ENCODE results near the gene CHRM3. TPM values are rescaled to one million over a fixed set of nuclear protein-coding genes. Genes with fewer than 3 reads are reported as not detected.

CHRM3 gene
- polyA plus RNA-seq, 2 of the 4 experiments (the other 2 are of a cell fraction) = 0.01 to 0.03 TPM

DNA sequence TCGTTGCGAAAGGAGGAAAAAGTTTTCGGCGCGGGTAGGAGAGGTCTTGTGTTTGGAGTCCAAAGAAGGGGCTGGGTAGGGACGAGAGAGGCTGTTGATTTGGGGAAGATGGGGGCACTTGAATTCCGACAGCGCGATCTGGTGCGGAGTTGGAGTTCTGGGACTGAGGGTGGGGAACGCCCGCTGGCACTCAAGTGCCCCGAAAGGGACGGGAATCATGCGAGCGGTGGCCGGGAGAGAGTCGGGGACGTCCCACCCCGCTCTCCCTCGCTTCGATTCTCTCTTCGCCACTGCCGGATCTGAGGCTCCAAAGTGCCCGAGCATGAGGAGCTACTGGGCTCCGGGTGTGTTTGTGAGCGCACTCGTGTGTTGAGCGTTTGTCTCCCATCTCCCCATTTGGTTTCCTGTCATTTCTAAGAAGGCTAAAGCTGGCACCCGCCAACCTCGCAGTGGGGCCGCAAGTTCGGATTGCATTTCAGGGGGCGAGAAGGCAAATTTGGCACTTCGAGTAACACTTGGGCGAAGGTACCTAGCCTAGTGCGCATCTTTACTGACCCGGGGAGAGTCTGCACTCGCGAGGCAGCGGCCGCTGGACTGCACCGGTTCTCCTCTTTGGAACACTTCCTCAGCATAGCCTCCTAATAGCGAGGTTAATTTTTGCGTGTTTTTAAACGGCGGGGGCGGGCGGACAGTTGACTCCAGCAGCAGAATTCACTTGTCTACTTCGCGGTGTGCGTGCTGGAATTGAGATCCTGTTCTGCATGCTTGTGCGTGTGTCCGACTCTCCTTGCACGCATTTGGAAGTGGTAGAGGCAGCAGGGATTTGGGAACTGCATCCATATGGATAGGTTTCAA, 1.2 kb downstream of the CHRM3 start (continued):
- TF ChIP-seq, protein P1, sequence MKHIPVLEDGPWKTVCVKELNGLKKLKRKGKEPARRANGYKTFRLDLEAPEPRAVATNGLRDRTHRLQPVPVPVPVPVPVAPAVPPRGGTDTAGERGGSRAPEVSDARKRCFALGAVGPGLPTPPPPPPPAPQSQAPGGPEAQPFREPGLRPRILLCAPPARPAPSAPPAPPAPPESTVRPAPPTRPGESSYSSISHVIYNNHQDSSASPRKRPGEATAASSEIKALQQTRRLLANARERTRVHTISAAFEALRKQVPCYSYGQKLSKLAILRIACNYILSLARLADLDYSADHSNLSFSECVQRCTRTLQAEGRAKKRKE (CRISPR knock-in tag; IDR thresholded peaks at IDR 0.05; ENCODE audit: low read depth) = no peak
- no peak for TF ChIP-seq CEBPB (IDR thresholded peaks at IDR 0.05)
- no peak for TF ChIP-seq CHD2 (IDR thresholded peaks at IDR 0.05; ENCODE audit: low read length, partially characterized antibody)
- no peak for TF ChIP-seq GATA3 (IDR thresholded peaks at IDR 0.05; ENCODE audit: borderline replicate concordance)
- TF ChIP-seq, protein P2, sequence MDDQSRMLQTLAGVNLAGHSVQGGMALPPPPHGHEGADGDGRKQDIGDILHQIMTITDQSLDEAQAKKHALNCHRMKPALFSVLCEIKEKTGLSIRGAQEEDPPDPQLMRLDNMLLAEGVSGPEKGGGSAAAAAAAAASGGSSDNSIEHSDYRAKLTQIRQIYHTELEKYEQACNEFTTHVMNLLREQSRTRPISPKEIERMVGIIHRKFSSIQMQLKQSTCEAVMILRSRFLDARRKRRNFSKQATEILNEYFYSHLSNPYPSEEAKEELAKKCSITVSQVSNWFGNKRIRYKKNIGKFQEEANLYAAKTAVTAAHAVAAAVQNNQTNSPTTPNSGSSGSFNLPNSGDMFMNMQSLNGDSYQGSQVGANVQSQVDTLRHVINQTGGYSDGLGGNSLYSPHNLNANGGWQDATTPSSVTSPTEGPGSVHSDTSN (IDR thresholded peaks at IDR 0.05) = no peak
- TF ChIP-seq CBX8 (IDR thresholded peaks at IDR 0.05) = no peak

DNA sequence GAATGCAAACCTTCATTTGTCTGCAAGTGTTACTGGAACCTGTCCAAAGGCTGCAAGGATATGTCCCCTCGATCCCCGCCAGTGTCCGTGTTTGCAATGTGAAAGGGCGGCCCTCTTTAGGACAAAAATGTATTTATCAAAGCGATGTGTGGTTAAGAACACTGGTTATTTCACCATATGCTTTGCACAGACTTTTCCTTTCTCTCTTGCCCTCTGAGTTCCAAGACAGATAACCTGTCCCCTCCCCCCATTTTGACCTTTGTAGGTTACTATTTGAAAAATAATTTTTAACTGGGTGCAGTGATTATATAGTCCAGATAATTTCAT, 1.8 kb downstream of the CHRM3 start:
- POLR2A ChIA-PET = no interaction called here
- TF ChIP-seq RCOR1 (IDR thresholded peaks at IDR 0.05; ENCODE audit: low read depth, low read length) (no peak), MAZ (IDR thresholded peaks at IDR 0.05; ENCODE audit: borderline replicate concordance, low read depth, low read length) (no peak), KDM5A (IDR thresholded peaks at IDR 0.05) (no peak), SMC3 (IDR thresholded peaks at IDR 0.05) (no peak)
- TF ChIP-seq, protein P3, sequence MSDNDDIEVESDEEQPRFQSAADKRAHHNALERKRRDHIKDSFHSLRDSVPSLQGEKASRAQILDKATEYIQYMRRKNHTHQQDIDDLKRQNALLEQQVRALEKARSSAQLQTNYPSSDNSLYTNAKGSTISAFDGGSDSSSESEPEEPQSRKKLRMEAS (IDR thresholded peaks at IDR 0.05) = no peak
- Histone ChIP-seq H3K9me3 (no peaks in the 10 kb centered on the region), H3K4me3 (no peak overlapping the region; the same call in 2 of the 3 replicates), H3K4me2 (peak overlapping the region; percentile 85), H3K4me1 (peaks cover 12% of the 10 kb centered on the region; the same call in 1 of the 3 replicates), H3K27ac (no peak overlapping the region)
- 20% methylated on average over 5 of the region's 5 CpGs for WGBS (ENCODE audit: missing lambda C conversion rate)
- DNase-seq (ENCODE audit: low read depth in 1 of 2, low spot score in 1 of 2) (no peak), FAIRE-seq (no peak), ATAC-seq (no peak)
- CTCF ChIA-PET = no interaction called here

DNA sequence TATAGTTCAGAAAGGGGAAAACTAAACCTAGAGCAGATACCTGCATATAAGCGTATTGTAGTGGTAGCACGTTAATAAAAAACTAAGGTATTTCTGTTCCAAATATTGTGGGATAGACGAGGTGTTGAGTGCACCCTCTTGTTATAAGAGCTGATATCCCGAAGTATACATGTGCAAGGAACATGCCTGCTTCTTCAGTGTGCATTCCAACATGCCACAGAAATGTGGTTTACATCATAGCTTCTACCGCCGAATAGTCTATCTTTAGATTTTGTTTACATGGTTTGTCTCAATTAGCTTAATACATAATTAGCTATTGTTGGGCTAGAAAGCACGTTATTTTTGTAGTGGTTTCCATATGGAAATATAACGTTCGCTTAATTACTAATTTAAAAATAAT, 2.2 kb downstream of the CHRM3 start:
- Histone ChIP-seq H3K4me2 (no peak overlapping the region), H3K4me3 (no peak overlapping the region), H3K9me3 (no peaks in the 10 kb centered on the region), H3K4me1 (peaks cover 12% of the 10 kb centered on the region; the same call in 1 of the 3 replicates), H3K27ac (no peak overlapping the region)
- WGBS (ENCODE audit: missing lambda C conversion rate) = 36% methylated on average over 9 of the region's 9 CpGs
- ChIA-PET POLR2A (no interaction called here), CTCF (no interaction called here)
- TF ChIP-seq, protein P4, sequence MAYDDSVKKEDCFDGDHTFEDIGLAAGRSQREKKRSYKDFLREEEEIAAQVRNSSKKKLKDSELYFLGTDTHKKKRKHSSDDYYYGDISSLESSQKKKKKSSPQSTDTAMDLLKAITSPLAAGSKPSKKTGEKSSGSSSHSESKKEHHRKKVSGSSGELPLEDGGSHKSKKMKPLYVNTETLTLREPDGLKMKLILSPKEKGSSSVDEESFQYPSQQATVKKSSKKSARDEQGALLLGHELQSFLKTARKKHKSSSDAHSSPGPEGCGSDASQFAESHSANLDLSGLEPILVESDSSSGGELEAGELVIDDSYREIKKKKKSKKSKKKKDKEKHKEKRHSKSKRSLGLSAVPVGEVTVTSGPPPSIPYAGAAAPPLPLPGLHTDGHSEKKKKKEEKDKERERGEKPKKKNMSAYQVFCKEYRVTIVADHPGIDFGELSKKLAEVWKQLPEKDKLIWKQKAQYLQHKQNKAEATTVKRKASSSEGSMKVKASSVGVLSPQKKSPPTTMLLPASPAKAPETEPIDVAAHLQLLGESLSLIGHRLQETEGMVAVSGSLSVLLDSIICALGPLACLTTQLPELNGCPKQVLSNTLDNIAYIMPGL (CRISPR knock-in tag; IDR thresholded peaks at IDR 0.05; ENCODE audit: borderline replicate concordance) = no peak
- no peak for TF ChIP-seq NR3C1 (IDR thresholded peaks at IDR 0.05)
- ATAC-seq (no peak), FAIRE-seq (no peak), DNase-seq (ENCODE audit: low read depth in 1 of 2, low spot score in 1 of 2) (no peak)

DNA sequence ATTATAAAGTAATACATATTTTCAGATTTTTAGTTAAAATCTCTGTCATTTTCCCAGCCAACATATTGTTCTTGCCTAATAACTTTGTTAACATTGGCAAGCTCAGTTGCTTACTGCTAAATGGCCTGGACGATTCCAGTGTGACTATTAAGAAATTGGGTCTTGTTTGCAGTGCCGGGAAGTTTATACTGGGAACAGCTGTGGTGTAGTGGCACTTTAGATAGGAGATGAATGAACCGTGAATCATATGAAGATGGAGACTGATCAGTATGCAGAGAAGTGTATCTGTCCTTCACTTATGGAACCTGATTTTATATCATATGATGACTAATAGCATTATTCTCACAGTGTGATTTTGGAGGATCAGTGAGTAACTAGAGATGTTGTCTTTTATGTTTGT, 3.3 kb downstream of the CHRM3 start:
- CTCF ChIA-PET = interaction anchor here (0.5 kb wide), 1 partner anchor 25 kb away, joined by 3 read pairs; no protein-coding TSS in a partner anchor

More for the DNA sequence above, 3.3 kb downstream of the CHRM3 start:
- POLR2A ChIA-PET = no interaction called here
- Histone ChIP-seq H3K9me3 (no peaks in the 10 kb centered on the region), H3K27ac (no peak overlapping the region), H3K4me3 (no peak overlapping the region), H3K4me1 (peaks cover 12% of the 10 kb centered on the region; the same call in 1 of the 3 replicates), H3K4me2 (no peak overlapping the region)
- no peak for DNase-seq (ENCODE audit: low read depth in 1 of 2, low spot score in 1 of 2)
- no peak for TF ChIP-seq TFCP2L1 (CRISPR knock-in tag; IDR thresholded peaks at IDR 0.05)
- TF ChIP-seq CEBPB (IDR thresholded peaks at IDR 0.05) = no peak
- TF ChIP-seq, protein P5, sequence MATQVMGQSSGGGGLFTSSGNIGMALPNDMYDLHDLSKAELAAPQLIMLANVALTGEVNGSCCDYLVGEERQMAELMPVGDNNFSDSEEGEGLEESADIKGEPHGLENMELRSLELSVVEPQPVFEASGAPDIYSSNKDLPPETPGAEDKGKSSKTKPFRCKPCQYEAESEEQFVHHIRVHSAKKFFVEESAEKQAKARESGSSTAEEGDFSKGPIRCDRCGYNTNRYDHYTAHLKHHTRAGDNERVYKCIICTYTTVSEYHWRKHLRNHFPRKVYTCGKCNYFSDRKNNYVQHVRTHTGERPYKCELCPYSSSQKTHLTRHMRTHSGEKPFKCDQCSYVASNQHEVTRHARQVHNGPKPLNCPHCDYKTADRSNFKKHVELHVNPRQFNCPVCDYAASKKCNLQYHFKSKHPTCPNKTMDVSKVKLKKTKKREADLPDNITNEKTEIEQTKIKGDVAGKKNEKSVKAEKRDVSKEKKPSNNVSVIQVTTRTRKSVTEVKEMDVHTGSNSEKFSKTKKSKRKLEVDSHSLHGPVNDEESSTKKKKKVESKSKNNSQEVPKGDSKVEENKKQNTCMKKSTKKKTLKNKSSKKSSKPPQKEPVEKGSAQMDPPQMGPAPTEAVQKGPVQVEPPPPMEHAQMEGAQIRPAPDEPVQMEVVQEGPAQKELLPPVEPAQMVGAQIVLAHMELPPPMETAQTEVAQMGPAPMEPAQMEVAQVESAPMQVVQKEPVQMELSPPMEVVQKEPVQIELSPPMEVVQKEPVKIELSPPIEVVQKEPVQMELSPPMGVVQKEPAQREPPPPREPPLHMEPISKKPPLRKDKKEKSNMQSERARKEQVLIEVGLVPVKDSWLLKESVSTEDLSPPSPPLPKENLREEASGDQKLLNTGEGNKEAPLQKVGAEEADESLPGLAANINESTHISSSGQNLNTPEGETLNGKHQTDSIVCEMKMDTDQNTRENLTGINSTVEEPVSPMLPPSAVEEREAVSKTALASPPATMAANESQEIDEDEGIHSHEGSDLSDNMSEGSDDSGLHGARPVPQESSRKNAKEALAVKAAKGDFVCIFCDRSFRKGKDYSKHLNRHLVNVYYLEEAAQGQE (IDR thresholded peaks at IDR 0.05) = no peak
- TF ChIP-seq TP53 (CRISPR knock-in tag; IDR thresholded peaks at IDR 0.05) = no peak
- no peak for FAIRE-seq
- no peak for ATAC-seq
- 18% methylated on average over 3 of the region's 3 CpGs for WGBS (ENCODE audit: missing lambda C conversion rate)

All from A549 (cell line).